Memory B cell (primary cell): ENCODE measurements around the gene VPS36.
"Not testable (repeated sequence)": the region's sequence is repeated elsewhere in the genome, so short reads cannot be mapped to it uniquely, and the experiment has no call there.

ENCODE experiments used
- ATAC-seq: fragments of 150-1000 bp; cut with Tn5 transposase; 2 replicates; pipeline ENCODE4 v1.10.0; 2021; ENCODE audit warnings: low read depth, mild to moderate bottlenecking, moderate library complexity
- DNase-seq, 2 donors: peaks; one replicate each; pipeline ENCODE4 v3.0.0; 2022; ENCODE audit warnings: low spot score in 2 of 2
- H3K27ac Mint-ChIP-seq: one replicate; pipeline ENCODE4 v1.8.0; 2022; ENCODE audit warnings: mild to moderate bottlenecking, moderate library complexity, mixed read lengths
- H3K27me3 Mint-ChIP-seq: one replicate; pipeline ENCODE4 v1.8.0; 2022; ENCODE audit warnings: mixed read lengths
- H3K36me3 Mint-ChIP-seq: one replicate; pipeline ENCODE4 v1.8.0; 2022; ENCODE audit warnings: mild to moderate bottlenecking, mixed read lengths
- H3K4me1 Mint-ChIP-seq: one replicate; pipeline ENCODE4 v1.8.0; 2022; ENCODE audit warnings: mixed read lengths
- H3K4me3 Mint-ChIP-seq: one replicate; pipeline ENCODE4 v1.8.0; 2022; ENCODE audit warnings: mild to moderate bottlenecking, moderate library complexity, mixed read lengths
- H3K9me3 Mint-ChIP-seq: one replicate; pipeline ENCODE4 v1.8.0; 2022; ENCODE audit warnings: mixed read lengths

The VPS36 gene

DNA sequence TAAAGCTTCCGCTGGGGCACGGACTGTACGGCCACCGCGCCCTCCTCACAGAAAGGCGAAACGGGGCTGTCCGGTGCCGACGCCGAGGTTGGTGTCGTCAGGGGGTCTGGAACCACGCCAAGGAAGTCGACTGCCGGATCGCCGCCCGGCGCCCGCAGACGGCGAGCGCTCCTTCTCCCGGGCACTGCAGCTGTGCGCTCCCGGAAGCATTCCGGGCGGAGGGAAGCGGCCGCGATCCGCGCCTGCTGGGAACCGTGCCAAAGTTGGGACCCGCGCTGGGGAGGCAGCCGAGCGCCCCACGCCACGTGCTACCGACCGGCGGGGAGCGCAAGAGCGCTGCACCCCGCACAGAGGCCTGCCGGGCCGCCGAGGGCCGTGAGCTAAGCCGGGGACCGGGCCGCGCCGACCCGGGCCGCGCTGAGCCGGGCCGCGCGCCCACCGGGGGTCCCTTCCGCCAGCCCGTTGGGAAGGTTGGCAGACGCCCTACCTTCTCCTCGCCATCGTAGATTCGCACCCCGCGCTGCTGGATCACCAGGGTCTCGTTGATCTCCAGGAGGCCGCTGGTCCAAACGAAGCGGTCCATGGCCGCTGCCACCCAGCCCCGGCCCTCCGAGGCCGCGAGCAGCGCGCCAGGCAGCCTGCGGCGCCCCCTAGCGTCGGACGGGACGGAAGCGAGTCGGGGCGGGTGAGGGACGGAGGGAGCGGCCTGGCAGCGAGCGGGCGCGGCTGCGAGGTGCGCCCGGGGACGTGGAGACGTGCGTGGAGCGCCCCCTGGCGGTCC lies at the start of gene VPS36:
TSS of gene VPS36 (minus strand) at position 623 of the 781 bp plus-strand sequence. CDS start at position 583, 40 bp downstream.
- ATAC-seq (peak; percentile 64), DNase-seq (peak; percentile 97 to 98)
- Mint-ChIP-seq H3K36me3 (peaks cover 1% of the 10 kb centered on the region), H3K4me3 (peak within 1 kb of the TSS; percentile 97), H3K27me3 (no peaks in the 10 kb centered on the region), H3K27ac (peak within 1 kb of the TSS; percentile 93), H3K9me3 (no peaks in the 10 kb centered on the region), H3K4me1 (peaks cover 29% of the 10 kb centered on the region)

DNA sequence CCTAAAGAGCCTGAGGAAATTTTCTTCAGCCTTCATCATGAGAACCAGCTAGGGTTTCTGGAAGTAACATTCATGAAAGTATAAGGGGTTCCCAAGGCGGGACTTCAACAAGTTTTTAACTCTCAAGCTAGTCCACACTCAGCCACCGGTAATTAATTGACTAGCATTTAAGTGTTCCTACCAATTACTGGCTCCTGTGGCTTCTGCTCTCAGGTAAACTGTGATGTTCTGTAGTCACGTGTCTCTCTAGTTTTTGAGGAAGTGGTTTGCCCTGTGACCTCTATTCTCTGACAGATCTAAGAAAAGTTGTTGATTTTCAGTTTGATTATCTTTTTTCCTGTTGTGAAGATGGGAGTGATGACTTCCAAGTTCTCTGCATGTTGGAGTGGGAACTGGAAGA lies 47.5 kb upstream of the VPS36 start:
- not testable (repeated sequence) for DNase-seq, H3K4me3 Mint-ChIP-seq, H3K27ac Mint-ChIP-seq, H3K4me1 Mint-ChIP-seq, H3K36me3 Mint-ChIP-seq, H3K27me3 Mint-ChIP-seq
- H3K9me3 Mint-ChIP-seq = peaks cover 10% of the 10 kb centered on the region
- peak; percentile 73 for ATAC-seq

GRCh38 chr13:52494241-52494640 lies 43.8 kb upstream of the VPS36 start:
- H3K27me3 Mint-ChIP-seq, H3K36me3 Mint-ChIP-seq, H3K4me3 Mint-ChIP-seq, H3K4me1 Mint-ChIP-seq, ATAC-seq, DNase-seq, H3K27ac Mint-ChIP-seq, H3K9me3 Mint-ChIP-seq: not testable (repeated sequence)

DNA sequence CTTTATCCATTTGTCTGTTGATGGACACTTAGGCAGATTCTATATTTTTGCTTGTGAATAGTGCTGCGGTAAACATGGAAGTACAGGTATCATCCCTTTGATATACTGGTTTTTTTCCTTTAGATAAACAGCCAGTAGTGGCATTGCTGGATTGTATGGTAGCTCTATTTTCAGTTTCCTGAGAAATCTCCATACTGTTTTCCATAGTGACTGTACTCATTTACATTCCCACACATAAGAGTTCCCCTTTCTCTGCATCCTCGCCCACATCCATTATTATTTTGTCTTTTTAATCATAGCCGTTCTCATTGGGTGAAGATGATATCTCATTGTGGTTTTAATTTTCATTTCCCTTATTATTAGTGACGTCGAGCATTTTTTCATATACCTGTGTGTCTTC lies 40.6 kb upstream of the VPS36 start:
- H3K9me3 Mint-ChIP-seq, H3K4me3 Mint-ChIP-seq, H3K4me1 Mint-ChIP-seq, ATAC-seq, H3K27me3 Mint-ChIP-seq, DNase-seq, H3K27ac Mint-ChIP-seq, H3K36me3 Mint-ChIP-seq: not testable (repeated sequence)

- not testable (repeated sequence) for H3K9me3 Mint-ChIP-seq, H3K36me3 Mint-ChIP-seq, H3K4me1 Mint-ChIP-seq
Observed at GRCh38 chr13:52488763-52489162, 38.3 kb upstream of the VPS36 start.

DNA sequence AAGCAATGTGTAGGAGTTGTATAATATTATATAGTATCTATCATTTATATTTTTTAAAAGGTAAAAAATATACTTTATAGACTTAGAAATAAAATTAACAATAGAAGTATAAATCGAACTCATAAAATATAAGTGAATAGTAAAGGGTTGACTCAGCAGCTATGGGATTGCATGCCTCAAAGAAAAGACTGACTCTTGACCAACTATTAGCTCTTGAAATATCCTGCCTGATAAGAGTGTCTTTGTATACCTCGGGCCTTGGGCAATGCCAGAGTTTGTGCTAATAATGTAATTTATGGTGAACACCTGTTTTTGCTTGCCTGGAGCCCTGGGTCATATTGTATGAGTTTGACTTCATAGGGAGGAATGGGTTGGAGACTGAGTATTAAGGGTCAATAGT lies 36.6 kb upstream of the VPS36 start:
- not testable (repeated sequence) for H3K4me1 Mint-ChIP-seq, H3K27me3 Mint-ChIP-seq, H3K4me3 Mint-ChIP-seq, H3K36me3 Mint-ChIP-seq, H3K9me3 Mint-ChIP-seq, H3K27ac Mint-ChIP-seq, ATAC-seq, DNase-seq

More at GRCh38 chr13:52488763-52489162, 38.3 kb upstream of the VPS36 start:
- not testable (repeated sequence) for ATAC-seq, H3K27me3 Mint-ChIP-seq, H3K4me3 Mint-ChIP-seq, H3K27ac Mint-ChIP-seq, DNase-seq

- H3K4me1 Mint-ChIP-seq, H3K27ac Mint-ChIP-seq, H3K9me3 Mint-ChIP-seq, H3K4me3 Mint-ChIP-seq, ATAC-seq, DNase-seq, H3K36me3 Mint-ChIP-seq, H3K27me3 Mint-ChIP-seq: not testable (repeated sequence)
Observed at GRCh38 chr13:52480677-52481428, 30.4 kb upstream of the VPS36 start.

DNA sequence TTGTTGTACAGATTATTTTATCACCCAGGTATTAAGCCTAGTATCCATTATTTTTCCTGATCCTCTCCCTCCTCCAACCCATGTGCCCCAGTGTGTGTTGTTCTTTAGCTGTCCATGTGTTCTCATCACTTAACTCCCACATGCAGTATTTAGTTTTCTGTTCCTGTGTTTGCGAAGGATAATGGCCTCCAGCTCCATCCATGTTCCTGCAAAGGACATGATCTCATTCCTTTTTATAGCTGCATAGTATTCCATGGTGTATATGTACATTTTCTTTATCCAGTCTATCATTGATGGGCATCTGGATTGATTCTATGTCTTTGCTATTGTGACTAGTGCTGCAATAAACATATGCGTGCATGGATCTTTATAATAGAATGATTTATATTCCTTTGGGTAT lies 18.1 kb upstream of the VPS36 start:
- H3K9me3 Mint-ChIP-seq, H3K27me3 Mint-ChIP-seq, H3K4me1 Mint-ChIP-seq, ATAC-seq, H3K4me3 Mint-ChIP-seq, H3K27ac Mint-ChIP-seq, DNase-seq: not testable (repeated sequence)
- peaks cover 37% of the 10 kb centered on the region for H3K36me3 Mint-ChIP-seq

DNA sequence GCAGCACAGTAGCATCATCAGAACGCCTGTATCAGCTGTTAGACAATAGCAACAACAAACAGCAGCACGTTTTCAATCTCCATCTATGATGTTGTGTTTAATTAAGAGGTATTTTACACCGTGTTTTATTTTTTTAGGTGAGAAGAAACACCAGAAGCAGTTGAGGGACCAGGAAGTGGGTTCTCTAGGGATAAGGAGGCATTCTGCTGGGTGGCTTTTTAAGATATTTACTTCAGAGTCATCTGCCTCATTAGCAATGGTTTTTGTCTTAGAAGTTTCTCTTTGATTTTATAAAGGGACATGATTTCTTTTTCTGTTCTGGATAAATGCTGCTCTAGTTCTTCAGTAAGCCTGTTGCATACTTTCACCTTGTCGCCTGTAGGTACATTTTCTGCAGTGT lies 13.1 kb upstream of the VPS36 start:
- Mint-ChIP-seq H3K27me3 (no peaks in the 10 kb centered on the region), H3K27ac (no peak overlapping the region), H3K36me3 (peaks cover 28% of the 10 kb centered on the region), H3K4me3 (no peak overlapping the region), H3K4me1 (peaks cover 10% of the 10 kb centered on the region), H3K9me3 (no peaks in the 10 kb centered on the region)
- ATAC-seq = no peak
- no peak for DNase-seq

- Mint-ChIP-seq H3K27ac (no peak overlapping the region), H3K36me3 (peaks cover 18% of the 10 kb centered on the region), H3K4me3 (no peak overlapping the region), H3K9me3 (no peaks in the 10 kb centered on the region), H3K4me1 (peaks cover 11% of the 10 kb centered on the region), H3K27me3 (no peaks in the 10 kb centered on the region)
- DNase-seq (no peak), ATAC-seq (no peak)
Observed at GRCh38 chr13:52461265-52461664, 10.8 kb upstream of the VPS36 start.

DNA sequence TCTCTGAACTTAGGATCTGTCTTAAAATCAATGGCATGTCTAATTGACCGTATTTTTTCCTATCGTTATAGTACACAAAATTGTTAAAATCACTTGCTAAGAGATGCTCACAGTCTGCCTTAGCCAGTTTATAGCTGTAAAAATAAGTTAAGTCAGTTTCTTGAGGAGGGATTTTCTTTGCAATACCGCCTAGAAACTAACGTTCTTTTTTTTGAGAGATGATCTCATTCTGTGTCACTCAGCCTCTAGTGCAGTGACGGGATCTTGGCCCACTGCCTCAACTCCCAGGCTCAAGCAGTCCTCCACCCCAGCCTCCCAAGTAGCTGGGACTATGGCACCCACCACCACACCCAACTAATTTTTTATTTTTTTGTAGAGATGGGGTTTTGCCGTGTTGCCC lies 9.2 kb upstream of the VPS36 start:
- Mint-ChIP-seq H3K4me3 (no peak overlapping the region), H3K4me1 (peaks cover 17% of the 10 kb centered on the region), H3K27me3 (no peaks in the 10 kb centered on the region), H3K27ac (no peak overlapping the region), H3K36me3 (peaks cover 16% of the 10 kb centered on the region), H3K9me3 (no peaks in the 10 kb centered on the region)
- DNase-seq = no peak
- ATAC-seq = no peak

GRCh38 chr13:52455677-52456041 lies 5.2 kb upstream of the VPS36 start:
- H3K27me3 Mint-ChIP-seq = no peaks in the 10 kb centered on the region
- H3K4me3 Mint-ChIP-seq = peak overlapping the region; percentile 98
- no peaks in the 10 kb centered on the region for H3K9me3 Mint-ChIP-seq
- DNase-seq (peak; percentile 68 to 74), ATAC-seq (peak; percentile 50)
- peaks cover 26% of the 10 kb centered on the region for H3K4me1 Mint-ChIP-seq
- peaks cover 3% of the 10 kb centered on the region for H3K36me3 Mint-ChIP-seq
- H3K27ac Mint-ChIP-seq = peak overlapping the region; percentile 98

GRCh38 chr13:52454820-52455676 lies 4.6 kb upstream of the VPS36 start, which contains the start of gene CKAP2:
Gene CKAP2 (plus strand): TSS chr13:52455478. CDS start chr13:52455557, 79 bp downstream.
- Mint-ChIP-seq H3K27ac (peak within 1 kb of the TSS; percentile 98), H3K9me3 (no peaks in the 10 kb centered on the region), H3K4me1 (peaks cover 25% of the 10 kb centered on the region), H3K4me3 (peak within 1 kb of the TSS; percentile 98), H3K36me3 (peaks cover 3% of the 10 kb centered on the region), H3K27me3 (no peaks in the 10 kb centered on the region)
- DNase-seq (peak; percentile 92), ATAC-seq (peak; percentile 76)

GRCh38 chr13:52454459-52454819 lies 4.0 kb upstream of the VPS36 start:
- Mint-ChIP-seq H3K4me1 (peaks cover 29% of the 10 kb centered on the region), H3K9me3 (no peaks in the 10 kb centered on the region), H3K36me3 (peaks cover 3% of the 10 kb centered on the region), H3K4me3 (peak overlapping the region; percentile 98), H3K27ac (peak overlapping the region; percentile 98), H3K27me3 (no peaks in the 10 kb centered on the region)
- DNase-seq (peak; percentile 19 to 42), ATAC-seq (peak; percentile 23)
